NCI-H226 (cell line): ENCODE data around the gene OTUD3.
A peak's percentile ranks its signal among the peaks of the same experiment; 100 is the strongest.
"Not testable (repeated sequence)": the region's sequence is repeated elsewhere in the genome, so short reads cannot be mapped to it uniquely, and the experiment has no call there.

Experiments
- DNase-seq: peaks from one replicate; pipeline ENCODE4 v3.0.0-alpha.2; 2015

Gene OTUD3

GRCh38 chr1:19869453-19869852, 12.7 kb upstream of the OTUD3 start:
- DNase-seq, result peak; percentile 61

GRCh38 chr1:19869929-19870328, 12.3 kb upstream of the OTUD3 start:
- peak; percentile 93 for DNase-seq

GRCh38 chr1:19872190-19872589, 10.0 kb upstream of the OTUD3 start:
- DNase-seq, result no peak

GRCh38 chr1:19877181-19877750, 4.9 kb upstream of the OTUD3 start:
- no peak for DNase-seq

GRCh38 chr1:19877821-19878636, 4.2 kb upstream of the OTUD3 start:
- DNase-seq, result peak; percentile 81

- no peak for DNase-seq
Measured at GRCh38 chr1:19878637-19878985, 3.6 kb upstream of the OTUD3 start.

- DNase-seq, result no peak
Measured at GRCh38 chr1:19879227-19879626, 3.0 kb upstream of the OTUD3 start.

- DNase-seq, result no peak
Measured at GRCh38 chr1:19879661-19880060, 2.5 kb upstream of the OTUD3 start.

GRCh38 chr1:19880841-19881240, 1.4 kb upstream of the OTUD3 start:
- not testable (repeated sequence) for DNase-seq

- no peak for DNase-seq
Measured at GRCh38 chr1:19884312-19884711, 2.1 kb downstream of the OTUD3 start.

GRCh38 chr1:19885821-19886220, 3.6 kb downstream of the OTUD3 start:
- DNase-seq, result peak; percentile 28

- no peak for DNase-seq
Measured at GRCh38 chr1:19888112-19888511, 5.9 kb downstream of the OTUD3 start.

GRCh38 chr1:19889656-19890055, 7.5 kb downstream of the OTUD3 start:
- no peak for DNase-seq

- DNase-seq, result no peak
Measured at GRCh38 chr1:19892129-19892528, 9.9 kb downstream of the OTUD3 start.

- DNase-seq, result no peak
Measured at GRCh38 chr1:19892628-19893168, 10.5 kb downstream of the OTUD3 start.

GRCh38 chr1:19893687-19894086, 11.5 kb downstream of the OTUD3 start:
- DNase-seq, result no peak

- DNase-seq, result no peak
Measured at GRCh38 chr1:19894218-19894617, 12.0 kb downstream of the OTUD3 start.

- DNase-seq, result no peak
Measured at GRCh38 chr1:19901653-19902052, 19.5 kb downstream of the OTUD3 start.

- DNase-seq, result no peak
Measured at GRCh38 chr1:19903621-19904020, 21.4 kb downstream of the OTUD3 start.

- DNase-seq, result no peak
Measured at GRCh38 chr1:19907456-19907855, 25.3 kb downstream of the OTUD3 start.

GRCh38 chr1:19909392-19909791, 27.2 kb downstream of the OTUD3 start:
- DNase-seq, result no peak

GRCh38 chr1:19909971-19910370, 27.8 kb downstream of the OTUD3 start:
- DNase-seq, result no peak

GRCh38 chr1:19910650-19911049, 28.5 kb downstream of the OTUD3 start:
- DNase-seq, result no peak

- peak; percentile 44 for DNase-seq
Measured at GRCh38 chr1:19918057-19918456, 35.9 kb downstream of the OTUD3 start.
